GM12864 (cell line): ENCODE results near the gene MAST4.

Experiments used
- DNase-seq: peaks from one replicate; pipeline ENCODE4 v3.0.0-alpha.2; 2011; ENCODE audit warnings: low read depth
- H3K4me3 ChIP-seq: 2 replicates; pipeline ENCODE4 v1.5.1; 2011; ENCODE audit warnings: mild to moderate bottlenecking, low read depth, low read length, control low read depth
- TF ChIP-seq, protein P1 (sequence below): IDR thresholded peaks from 2 replicates; pipeline ENCODE4 v1.5.1; 2011; ENCODE audit warnings: low read depth, mild to moderate bottlenecking, moderate library complexity, low read length, control low read depth, inconsistent platforms; ENCODE audit errors: missing control alignments

Gene MAST4

GRCh38 chr5:67206461-67206860, 610.3 kb downstream of the MAST4 start:
- TF ChIP-seq, protein P1, sequence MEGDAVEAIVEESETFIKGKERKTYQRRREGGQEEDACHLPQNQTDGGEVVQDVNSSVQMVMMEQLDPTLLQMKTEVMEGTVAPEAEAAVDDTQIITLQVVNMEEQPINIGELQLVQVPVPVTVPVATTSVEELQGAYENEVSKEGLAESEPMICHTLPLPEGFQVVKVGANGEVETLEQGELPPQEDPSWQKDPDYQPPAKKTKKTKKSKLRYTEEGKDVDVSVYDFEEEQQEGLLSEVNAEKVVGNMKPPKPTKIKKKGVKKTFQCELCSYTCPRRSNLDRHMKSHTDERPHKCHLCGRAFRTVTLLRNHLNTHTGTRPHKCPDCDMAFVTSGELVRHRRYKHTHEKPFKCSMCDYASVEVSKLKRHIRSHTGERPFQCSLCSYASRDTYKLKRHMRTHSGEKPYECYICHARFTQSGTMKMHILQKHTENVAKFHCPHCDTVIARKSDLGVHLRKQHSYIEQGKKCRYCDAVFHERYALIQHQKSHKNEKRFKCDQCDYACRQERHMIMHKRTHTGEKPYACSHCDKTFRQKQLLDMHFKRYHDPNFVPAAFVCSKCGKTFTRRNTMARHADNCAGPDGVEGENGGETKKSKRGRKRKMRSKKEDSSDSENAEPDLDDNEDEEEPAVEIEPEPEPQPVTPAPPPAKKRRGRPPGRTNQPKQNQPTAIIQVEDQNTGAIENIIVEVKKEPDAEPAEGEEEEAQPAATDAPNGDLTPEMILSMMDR, result no peak
- H3K4me3 ChIP-seq, result peak overlapping the region; percentile 40; the same call in 1 of the 2 replicates
- DNase-seq, result no peak

GRCh38 chr5:67206929-67207328, 610.7 kb downstream of the MAST4 start:
- DNase-seq, result peak; percentile 99
- H3K4me3 ChIP-seq, result no peak overlapping the region

DNA sequence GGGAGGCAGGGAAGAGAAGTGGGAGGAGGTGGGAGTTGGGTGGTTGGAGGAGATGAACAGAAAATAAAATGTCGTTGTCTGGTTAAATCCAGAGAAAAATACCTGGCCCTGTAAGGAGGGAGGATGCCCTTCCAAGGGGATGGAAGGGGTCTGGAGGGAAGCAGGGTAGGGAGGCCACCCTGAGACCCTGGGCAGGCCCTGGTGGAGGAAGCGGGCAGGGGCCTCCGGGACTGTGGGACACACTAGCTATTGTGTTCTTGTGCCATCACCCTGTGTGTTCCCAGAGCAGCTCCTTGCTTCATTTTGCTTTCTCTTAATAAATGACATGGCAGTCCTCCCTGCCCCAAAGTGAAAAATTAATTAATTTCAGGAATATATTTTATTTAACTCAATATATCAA, 612.2 kb downstream of the MAST4 start:
- H3K4me3 ChIP-seq, result no peak overlapping the region
- TF ChIP-seq, protein P1, result no peak
- no peak for DNase-seq

More at GRCh38 chr5:67206929-67207328, 610.7 kb downstream of the MAST4 start:
- TF ChIP-seq, protein P1, result no peak

GRCh38 chr5:67209141-67209771, 613.1 kb downstream of the MAST4 start:
- no peak overlapping the region for H3K4me3 ChIP-seq

DNA sequence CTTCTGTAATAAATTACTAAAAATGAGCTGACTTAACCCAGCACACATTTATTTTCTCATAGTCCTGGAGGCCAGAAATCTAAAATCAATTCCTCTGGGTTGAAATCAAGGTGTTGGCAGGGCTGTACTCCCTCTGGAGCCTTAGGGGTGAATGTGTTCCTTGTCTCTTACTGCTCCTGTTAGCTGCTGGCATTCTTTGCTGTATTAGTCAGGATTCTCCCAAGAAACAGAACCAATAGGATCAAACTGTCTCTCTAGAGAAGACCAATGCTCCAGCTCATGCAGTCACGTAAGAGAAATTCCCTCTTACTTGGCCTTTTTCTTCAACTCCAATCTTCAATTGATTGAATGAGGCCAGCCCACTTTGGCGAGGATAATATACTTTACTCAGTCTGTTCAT, 615.7 kb downstream of the MAST4 start:
- no peak for DNase-seq
- H3K4me3 ChIP-seq, result no peak overlapping the region
- TF ChIP-seq, protein P1, result no peak

More at GRCh38 chr5:67209141-67209771, 613.1 kb downstream of the MAST4 start:
- TF ChIP-seq, protein P1, result peak; percentile 75
- DNase-seq, result no peak

- no peak for DNase-seq
- H3K4me3 ChIP-seq, result no peak overlapping the region
- TF ChIP-seq, protein P1, result no peak
These were observed 617.8 kb downstream of the MAST4 start for GRCh38 chr5:67214036-67214435.
